Body of pancreas (tissue), 4 donors: ENCODE results near the gene NFKBIA. TPM values are rescaled to one million over a fixed set of nuclear protein-coding genes. Genes with fewer than 3 reads are reported as not detected.

Experiments used
- ATAC-seq: fragments of 150-250 bp; one replicate; pipeline ENCODE4 v1.9.1; 2016
- DNase-seq, 4 donors: peaks; one replicate each; pipeline ENCODE4 v3.0.0-alpha.2; 2019
- H3K27ac ChIP-seq, 4 donors: fragments of 200-600 bp; sonication (generic); 1 replicate in 3 of 4; 2 replicates in 1 of 4; pipeline versions ENCODE4 v1.5.1 to v1.6.1; 2016 to 2019; ENCODE audit warnings: mild to moderate bottlenecking in 1 of 4, mixed read lengths in 1 of 4, moderate library complexity in 1 of 4
- H3K27me3 ChIP-seq, 2 donors: fragments of 200-600 bp; sonication (generic); one replicate each; pipeline ENCODE4 v1.6.0; 2016; ENCODE audit warnings: mild to moderate bottlenecking in 1 of 2
- H3K36me3 ChIP-seq, 2 donors: fragments of 200-600 bp; sonication (generic); replicated peaks in 1 of 2; 2 replicates each; pipeline ENCODE4 v1.5.1; 2016; ENCODE audit warnings: low read depth in 2 of 2; ENCODE audit not compliant: insufficient read depth in 1 of 2
- H3K4me1 ChIP-seq: fragments of 200-600 bp; sonication (generic); one replicate; pipeline ENCODE4 v1.6.0; 2016
- H3K4me3 ChIP-seq, 2 donors: fragments of 200-600 bp; sonication (generic); 1 replicate in 1 of 2; 2 replicates in 1 of 2; pipeline ENCODE4 v1.5.1; 2016 to 2019
- H3K9me3 ChIP-seq, 3 donors: fragments of 200-600 bp; sonication (generic); 1 replicate in 2 of 3; 2 replicates in 1 of 3; pipeline ENCODE4 v1.5.1; 2016
- POLR2A ChIP-seq, 3 donors: fragments of 450-650 bp; IDR thresholded peaks; one replicate each; pipeline ENCODE4 v1.6.1; 2016; ENCODE audit warnings: antibody characterized with exemption in 3 of 3, mild to moderate bottlenecking in 2 of 3
- WGBS, 2 donors: methylation state at CpG; one replicate each; pipeline ENCODE4 v1.1.5; 2017; 5-methylcytosine and 5-hydroxymethylcytosine counted together
- intact Hi-C: fragments of 100-400 bp; cut with DNase I; formaldehyde crosslinking; loops from one replicate; pipeline ENCODE4 v1.15.1; 2023
- total RNA-seq, 2 donors: library from RNA; depleted of rRNA; stranded (reverse); fragments of >200 nt; gene quantifications; one replicate each; pipeline ENCODE4 v1.1.0, GENCODE V29; 2016
- TF ChIP-seq, protein P1 (sequence below), 7 experiments: fragments of 450-650 bp in 4 of 7; fragments of 200-600 bp in 3 of 7; sonication (generic) in 3 of 7; IDR thresholded peaks; one replicate each; pipeline ENCODE4 v1.5.1; 2016 to 2019; ENCODE audit warnings: antibody characterized with exemption in 7 of 7

Gene NFKBIA
- total RNA-seq, 2 donors from 2014 or later, result 330 to 345 TPM

GRCh38 chr14:35429951-35430350, 25.4 kb upstream of the NFKBIA start:
- intact Hi-C loops, result no loop called here
- DNase-seq (no peak), ATAC-seq (no peak)
- no peaks in the 10 kb centered on the region for H3K9me3 ChIP-seq
- no peak for TF ChIP-seq POLR2A (IDR thresholded peaks at IDR 0.05)
- TF ChIP-seq, protein P1, sequence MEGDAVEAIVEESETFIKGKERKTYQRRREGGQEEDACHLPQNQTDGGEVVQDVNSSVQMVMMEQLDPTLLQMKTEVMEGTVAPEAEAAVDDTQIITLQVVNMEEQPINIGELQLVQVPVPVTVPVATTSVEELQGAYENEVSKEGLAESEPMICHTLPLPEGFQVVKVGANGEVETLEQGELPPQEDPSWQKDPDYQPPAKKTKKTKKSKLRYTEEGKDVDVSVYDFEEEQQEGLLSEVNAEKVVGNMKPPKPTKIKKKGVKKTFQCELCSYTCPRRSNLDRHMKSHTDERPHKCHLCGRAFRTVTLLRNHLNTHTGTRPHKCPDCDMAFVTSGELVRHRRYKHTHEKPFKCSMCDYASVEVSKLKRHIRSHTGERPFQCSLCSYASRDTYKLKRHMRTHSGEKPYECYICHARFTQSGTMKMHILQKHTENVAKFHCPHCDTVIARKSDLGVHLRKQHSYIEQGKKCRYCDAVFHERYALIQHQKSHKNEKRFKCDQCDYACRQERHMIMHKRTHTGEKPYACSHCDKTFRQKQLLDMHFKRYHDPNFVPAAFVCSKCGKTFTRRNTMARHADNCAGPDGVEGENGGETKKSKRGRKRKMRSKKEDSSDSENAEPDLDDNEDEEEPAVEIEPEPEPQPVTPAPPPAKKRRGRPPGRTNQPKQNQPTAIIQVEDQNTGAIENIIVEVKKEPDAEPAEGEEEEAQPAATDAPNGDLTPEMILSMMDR (IDR thresholded peaks at IDR 0.05), result no peak
- 43 to 49% methylated on average over 4 of the region's 4 CpGs for WGBS, 2 donors
- no peaks in the 10 kb centered on the region for H3K36me3 ChIP-seq
- no peak overlapping the region for H3K4me3 ChIP-seq
- no peaks in the 10 kb centered on the region for H3K4me1 ChIP-seq
- no peaks in the 10 kb centered on the region for H3K27me3 ChIP-seq
- H3K27ac ChIP-seq, result no peak overlapping the region

GRCh38 chr14:35425850-35426249, 21.3 kb upstream of the NFKBIA start:
- intact Hi-C loops, result no loop called here
- ATAC-seq, result no peak

GRCh38 chr14:35423621-35424020, 19.1 kb upstream of the NFKBIA start:
- H3K27me3 ChIP-seq, result no peaks in the 10 kb centered on the region
- H3K4me3 ChIP-seq, result no peak overlapping the region
- H3K4me1 ChIP-seq, result no peaks in the 10 kb centered on the region
- no peaks in the 10 kb centered on the region for H3K9me3 ChIP-seq
- no peak for ATAC-seq
- no peaks in the 10 kb centered on the region for H3K36me3 ChIP-seq
- DNase-seq, result no peak
- no peak overlapping the region for H3K27ac ChIP-seq
- TF ChIP-seq, protein P1 (IDR thresholded peaks at IDR 0.05), result no peak
- no peak for TF ChIP-seq POLR2A (IDR thresholded peaks at IDR 0.05)
- intact Hi-C loops, result no loop called here

More at GRCh38 chr14:35425850-35426249, 21.3 kb upstream of the NFKBIA start:
- 51 to 59% methylated on average over 2 of the region's 2 CpGs for WGBS, 2 donors
- Histone ChIP-seq H3K27me3 (no peaks in the 10 kb centered on the region), H3K36me3 (no peaks in the 10 kb centered on the region), H3K4me3 (no peak overlapping the region), H3K9me3 (no peaks in the 10 kb centered on the region), H3K27ac (no peak overlapping the region), H3K4me1 (no peaks in the 10 kb centered on the region)
- DNase-seq, result no peak
- TF ChIP-seq, protein P1 (IDR thresholded peaks at IDR 0.05), result no peak
- TF ChIP-seq POLR2A (IDR thresholded peaks at IDR 0.05), result no peak

DNA sequence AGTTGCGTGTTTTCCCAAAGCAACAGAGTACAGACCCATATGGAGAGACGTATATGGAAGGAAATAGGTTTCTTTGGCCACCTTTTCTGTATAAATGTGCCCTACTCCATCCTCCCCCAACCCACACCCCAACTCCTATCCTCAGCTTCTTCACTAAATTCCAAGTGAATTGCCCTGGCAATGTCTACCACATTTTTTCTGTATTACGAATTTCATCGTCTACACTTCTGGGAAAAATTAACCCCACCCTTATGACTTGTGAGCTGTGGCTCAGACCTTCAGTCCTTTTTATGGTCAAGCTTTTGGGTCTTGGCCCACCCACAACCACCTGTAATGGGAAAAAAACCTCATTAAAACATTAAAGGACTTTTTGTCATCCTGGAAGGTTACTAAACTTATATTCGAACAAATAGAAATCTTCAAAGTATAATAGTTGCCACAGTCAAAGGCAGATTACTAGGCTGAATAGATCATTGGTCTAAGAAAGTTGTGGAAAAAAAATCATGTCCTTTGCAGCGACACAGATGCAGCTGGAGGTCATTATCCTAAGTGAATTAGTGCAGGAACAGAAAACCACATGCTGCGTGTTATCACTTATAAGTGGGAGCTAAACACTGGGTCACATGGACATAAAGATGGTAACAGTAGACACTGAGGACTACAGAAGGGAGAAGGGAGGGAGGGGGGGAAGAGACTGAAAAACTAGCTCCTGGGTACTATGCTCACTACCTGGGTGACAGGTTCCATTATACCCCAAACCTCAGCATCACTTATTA, 15.7 kb upstream of the NFKBIA start:
- DNase-seq (no peak), ATAC-seq (no peak)
- intact Hi-C loops, result no loop called here
- WGBS, 2 donors, result 71 to 72% methylated on average over 7 of the region's 7 CpGs
- H3K27me3 ChIP-seq, result no peaks in the 10 kb centered on the region
- no peak for TF ChIP-seq POLR2A (IDR thresholded peaks at IDR 0.05)
- TF ChIP-seq, protein P1 (IDR thresholded peaks at IDR 0.05), result no peak
- no peaks in the 10 kb centered on the region for H3K36me3 ChIP-seq
- no peaks in the 10 kb centered on the region for H3K4me1 ChIP-seq
- no peak overlapping the region for H3K4me3 ChIP-seq
- H3K9me3 ChIP-seq, result no peaks in the 10 kb centered on the region
- H3K27ac ChIP-seq, result no peak overlapping the region

GRCh38 chr14:35419429-35419841, 14.9 kb upstream of the NFKBIA start:
- TF ChIP-seq POLR2A (IDR thresholded peaks at IDR 0.05), result no peak
- TF ChIP-seq, protein P1 (IDR thresholded peaks at IDR 0.05), result no peak
- no peak for DNase-seq
- Histone ChIP-seq H3K4me1 (no peaks in the 10 kb centered on the region), H3K36me3 (no peaks in the 10 kb centered on the region), H3K9me3 (no peaks in the 10 kb centered on the region), H3K27me3 (no peaks in the 10 kb centered on the region), H3K4me3 (no peak overlapping the region), H3K27ac (no peak overlapping the region)
- 57 to 64% methylated on average over 7 of the region's 7 CpGs for WGBS, 2 donors
- intact Hi-C loops, result loop anchor here (10.0 kb wide), 2 partner anchors 195 to 445 kb away; no protein-coding TSS in a partner anchor
- no peak for ATAC-seq
